Measurements from ENCODE around the gene LIPC.

The LIPC gene

DNA sequence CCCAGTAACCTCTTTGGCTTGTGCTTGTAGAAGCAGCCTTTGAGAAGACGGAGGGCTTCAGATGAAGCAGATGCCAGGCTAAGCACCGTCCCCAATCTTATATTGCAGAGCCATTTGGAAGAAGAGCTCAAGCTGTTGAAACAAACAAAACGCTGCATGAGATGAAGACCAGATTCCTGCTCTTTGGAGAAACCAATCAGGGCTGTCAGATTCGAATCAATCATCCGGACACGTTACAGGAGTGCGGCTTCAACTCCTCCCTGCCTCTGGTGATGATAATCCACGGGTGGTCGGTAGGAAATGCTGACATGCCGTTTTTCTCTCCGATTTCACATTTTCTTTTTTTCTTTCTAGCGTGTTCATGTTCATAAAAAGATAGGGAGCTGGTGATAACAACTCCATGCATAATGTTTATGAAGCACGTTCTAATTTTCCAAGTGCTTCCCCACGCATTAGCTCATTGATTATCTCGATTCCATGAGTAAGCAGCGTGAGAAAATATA is 106.5 kb downstream of the LIPC start:
- no peak for DNase-seq (ENCODE audit: low read depth)

DNA sequence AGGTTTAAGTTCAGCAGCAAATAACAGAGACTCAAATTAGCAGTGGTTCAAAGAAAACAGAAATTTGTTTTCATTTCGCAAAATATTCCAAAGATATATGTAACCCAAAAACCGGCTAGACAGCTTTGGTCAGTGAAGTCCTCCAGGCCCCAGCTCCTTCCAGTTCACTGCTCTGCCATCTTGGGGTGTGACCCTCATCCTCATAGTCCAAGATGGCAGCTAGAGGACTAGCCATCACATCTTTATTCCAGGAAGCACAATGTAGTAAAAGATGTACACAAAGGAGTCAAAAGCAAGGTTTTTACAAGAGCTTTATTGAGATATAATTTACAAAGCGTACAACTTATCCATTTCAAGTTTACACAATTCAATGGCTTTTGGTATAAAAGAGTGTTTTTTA is 107.1 kb downstream of the LIPC start:
- no peak for DNase-seq (ENCODE audit: low read depth)

DNA sequence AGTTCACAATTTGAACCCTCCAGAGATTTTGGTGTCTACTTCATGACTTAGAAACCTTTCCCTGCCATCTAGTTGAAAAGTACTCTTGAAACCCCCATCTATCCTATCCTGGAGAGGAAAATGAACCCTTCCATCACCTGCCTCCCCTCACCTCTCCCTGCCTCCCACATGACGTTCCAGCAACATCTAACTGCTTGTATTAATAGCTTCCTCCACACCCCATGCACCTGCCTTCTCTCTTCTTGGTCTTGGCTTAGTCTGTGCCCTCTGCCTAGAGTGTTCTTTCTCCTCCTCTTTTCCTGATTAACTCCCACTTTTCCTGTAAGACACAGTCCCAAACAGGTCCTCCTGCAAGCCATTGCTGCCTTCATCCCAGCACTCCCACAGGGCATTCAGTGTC is 107.8 kb downstream of the LIPC start:
- DNase-seq (ENCODE audit: low read depth): no peak

DNA sequence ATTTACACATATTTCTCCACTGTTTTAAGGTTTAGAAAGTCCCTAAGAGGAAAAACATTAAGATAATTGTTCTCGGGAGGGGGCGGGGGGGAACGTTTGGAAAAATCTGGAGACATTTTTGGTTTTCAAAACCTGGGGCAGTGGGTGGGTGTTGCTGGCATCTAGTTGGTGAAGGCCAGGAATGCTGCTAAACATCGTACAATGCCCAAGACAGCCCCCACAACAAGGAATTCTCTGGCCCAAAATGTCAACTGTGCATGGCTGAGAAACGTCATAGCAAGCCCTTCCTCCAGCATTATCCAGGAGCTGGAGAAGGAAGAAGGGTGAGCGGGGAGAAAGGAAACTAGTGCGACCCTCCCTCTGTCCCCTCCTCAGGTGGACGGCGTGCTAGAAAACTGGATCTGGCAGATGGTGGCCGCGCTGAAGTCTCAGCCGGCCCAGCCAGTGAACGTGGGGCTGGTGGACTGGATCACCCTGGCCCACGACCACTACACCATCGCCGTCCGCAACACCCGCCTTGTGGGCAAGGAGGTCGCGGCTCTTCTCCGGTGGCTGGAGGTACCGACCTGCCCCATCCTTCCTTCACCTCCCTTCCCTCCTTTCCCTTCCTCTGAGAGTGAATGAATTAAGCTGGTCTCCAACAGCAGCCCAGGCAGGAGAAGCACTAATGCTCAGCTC is 109.8 kb downstream of the LIPC start:
- no peak for DNase-seq (ENCODE audit: low read depth)

DNA sequence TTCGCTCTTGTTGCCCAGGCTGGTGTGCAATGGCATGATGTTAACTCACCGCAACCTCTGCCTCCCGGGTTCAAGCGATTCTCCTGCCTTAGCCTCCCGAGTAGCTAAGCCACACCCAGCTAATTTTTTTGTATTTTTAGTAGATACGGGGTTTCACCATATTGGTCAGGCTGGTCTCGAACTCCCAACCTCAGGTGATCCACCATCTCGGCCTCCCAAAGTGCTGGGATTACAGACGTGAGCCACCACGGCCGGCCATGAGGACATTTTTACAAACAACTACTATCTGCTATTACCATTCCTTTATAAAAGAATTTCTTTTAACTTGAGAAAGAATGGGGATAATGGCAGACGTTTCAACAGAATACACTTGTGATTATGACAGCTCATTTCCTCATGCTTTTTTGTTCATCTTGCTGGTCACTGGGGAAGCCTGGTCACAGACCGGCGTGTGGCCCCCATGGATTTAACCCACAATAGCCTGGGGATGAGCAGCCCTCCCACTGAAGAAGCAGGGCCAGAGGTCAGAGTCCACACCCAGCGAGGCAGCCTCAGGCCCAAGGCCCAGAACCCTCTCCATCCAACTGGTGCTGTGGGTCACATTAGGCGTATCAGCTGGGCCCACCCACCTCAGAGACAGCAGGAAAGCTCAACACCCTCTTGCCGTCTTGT is 112.0 kb downstream of the LIPC start:
- no peak for DNase-seq (ENCODE audit: low read depth)

DNA sequence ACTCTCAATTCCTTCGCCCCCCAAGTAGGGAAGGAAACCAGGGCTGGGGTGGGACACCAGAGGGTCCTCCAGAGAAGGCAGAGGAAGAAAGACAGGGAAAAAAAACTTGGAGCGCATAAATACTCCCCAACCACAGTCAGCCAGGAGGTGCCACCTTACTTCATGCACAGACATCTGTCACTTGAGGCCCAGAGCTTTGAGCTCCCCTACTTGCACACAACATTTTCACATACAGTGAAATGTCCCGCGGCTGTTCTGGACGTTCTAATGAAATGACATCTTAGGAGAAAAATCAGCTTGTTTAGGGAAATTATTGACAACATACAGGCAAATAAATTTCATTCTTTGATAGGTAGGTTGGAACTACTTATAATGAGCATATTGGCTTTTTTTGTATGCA is 113.0 kb downstream of the LIPC start:
- no peak for DNase-seq (ENCODE audit: low read depth)

DNA sequence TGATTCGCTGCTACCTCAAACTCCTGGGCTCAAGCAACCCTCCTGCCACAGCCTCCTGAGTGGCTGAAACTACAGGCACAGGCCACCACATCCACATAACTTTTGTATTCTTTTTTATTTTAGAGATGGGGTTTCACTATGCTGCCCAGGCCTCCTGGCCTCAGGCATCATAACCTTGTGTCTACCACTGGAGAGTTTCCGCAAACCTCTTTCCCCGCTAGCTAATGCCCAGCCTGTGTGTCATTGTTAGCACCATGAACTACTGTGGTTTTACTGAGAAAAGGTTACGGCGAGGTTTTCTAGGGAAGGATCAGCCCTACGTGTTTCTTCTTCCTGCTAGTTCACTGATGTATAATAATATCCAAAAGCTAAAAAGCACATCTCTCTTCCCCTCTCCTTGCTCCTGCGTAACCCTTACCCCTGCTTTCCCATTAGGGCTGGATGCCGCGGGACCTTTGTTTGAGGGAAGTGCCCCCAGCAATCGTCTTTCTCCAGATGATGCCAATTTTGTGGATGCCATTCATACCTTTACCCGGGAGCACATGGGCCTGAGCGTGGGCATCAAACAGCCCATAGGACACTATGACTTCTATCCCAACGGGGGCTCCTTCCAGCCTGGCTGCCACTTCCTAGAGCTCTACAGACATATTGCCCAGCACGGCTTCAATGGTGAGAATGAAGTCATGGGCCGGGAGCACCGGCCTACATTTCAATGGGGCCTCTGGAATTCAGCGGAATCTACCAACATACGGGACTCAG is 113.7 kb downstream of the LIPC start:
- peak; percentile 53 for DNase-seq (ENCODE audit: low read depth)

DNA sequence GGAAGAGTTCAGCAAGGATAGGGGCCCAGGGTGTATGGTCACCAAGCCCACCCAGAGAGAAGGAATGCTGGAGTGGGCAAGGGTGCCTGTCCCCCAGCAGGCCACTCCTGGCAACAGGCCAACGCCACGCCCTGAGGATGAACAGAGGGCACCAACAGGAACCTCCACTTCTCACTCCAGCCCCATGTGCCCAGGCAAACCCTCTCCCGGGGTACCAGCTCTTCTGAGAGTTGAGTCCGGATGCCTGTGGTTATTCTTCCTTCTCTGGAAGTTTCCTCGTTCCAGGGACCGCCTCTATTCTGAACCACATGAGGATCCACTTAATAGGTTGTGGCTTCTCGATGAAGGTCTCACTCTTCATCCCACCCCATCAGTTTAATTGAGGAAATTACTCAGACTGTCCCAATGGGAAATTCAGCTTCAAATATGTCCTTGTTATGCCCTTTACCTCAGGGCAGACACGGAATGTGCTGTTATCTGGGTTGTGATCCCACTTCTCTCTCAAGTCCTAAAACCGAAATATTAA is 114.3 kb downstream of the LIPC start:
- DNase-seq (ENCODE audit: low read depth): no peak

DNA sequence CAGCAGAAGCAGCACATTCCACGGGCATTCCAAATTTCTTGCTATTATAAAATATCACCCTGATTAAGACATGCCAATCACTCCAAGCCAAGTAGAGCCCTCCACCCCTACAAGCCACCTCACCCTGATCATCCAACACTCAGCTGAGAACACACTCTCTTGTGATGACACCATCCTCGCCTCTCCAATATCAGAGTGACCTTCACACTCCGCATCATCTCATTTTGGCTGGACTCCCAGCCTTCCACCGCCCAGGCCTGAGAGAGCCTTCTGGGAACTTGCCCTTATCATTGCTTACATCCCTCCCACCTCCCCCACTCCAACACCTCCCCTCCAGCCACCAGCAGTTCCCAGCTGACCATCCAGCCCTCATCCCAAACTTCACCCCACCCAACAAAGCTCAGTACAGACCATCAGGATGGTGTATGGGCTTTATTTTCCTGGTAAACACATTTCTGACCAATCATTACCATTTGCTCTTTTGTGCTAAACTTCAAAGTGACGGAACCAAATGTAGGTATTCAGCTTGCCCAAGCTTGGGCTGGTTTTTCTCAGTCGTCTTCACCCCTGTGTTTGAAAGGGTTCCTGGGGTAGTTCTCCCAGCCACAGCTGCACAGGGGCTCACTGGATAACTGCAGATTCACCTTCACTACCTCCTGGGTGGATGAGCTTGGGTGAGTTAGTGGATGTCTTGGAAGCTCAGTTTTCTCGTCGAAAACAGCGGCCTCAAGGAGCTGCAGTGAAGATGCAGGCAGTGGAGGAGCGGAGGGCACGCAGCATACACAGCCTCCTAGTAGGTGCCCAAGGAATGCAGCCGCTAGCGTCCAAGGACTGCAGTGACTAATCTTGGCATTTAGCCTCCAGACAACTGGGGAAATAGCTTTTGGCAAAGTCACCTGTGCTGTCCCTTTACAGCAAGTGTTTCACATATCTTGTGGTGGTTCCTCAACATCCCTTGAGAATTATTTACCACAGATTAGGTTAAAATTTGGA is 115.1 kb downstream of the LIPC start:
- peak; percentile 92 for DNase-seq (ENCODE audit: low read depth)

DNA sequence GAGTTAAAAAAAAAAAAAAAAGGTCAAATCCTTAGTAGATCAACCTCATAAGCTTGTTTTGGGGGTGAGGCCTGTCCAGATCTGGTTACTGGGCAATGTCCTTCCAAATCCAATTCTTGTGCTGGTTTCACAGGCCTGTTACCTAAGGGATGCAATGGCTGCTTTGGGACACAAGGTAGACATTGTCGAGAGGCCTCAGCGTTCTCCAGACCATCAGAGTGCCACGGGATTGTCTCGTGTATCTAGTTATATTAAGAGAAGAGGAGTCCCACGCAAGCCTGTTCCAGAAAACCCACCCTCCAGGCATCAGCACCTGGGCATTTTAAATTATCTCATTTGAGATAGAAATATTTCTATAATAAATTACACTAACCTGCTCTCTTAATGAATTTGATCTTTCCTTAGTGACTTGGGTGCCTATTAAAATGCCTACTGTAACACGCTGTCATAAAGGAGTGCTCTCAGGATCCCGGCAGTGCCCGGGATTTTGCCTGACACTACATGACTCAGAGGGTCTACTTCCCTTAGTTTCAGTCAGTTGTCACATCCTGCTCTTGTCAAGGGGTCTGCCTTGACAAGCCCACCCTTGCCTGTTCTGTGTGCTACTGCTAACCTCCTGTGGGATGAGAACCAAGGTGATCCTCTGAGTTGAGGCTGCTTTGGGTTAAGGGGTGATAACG is 116.0 kb downstream of the LIPC start:
- no peak for DNase-seq (ENCODE audit: low read depth)

DNA sequence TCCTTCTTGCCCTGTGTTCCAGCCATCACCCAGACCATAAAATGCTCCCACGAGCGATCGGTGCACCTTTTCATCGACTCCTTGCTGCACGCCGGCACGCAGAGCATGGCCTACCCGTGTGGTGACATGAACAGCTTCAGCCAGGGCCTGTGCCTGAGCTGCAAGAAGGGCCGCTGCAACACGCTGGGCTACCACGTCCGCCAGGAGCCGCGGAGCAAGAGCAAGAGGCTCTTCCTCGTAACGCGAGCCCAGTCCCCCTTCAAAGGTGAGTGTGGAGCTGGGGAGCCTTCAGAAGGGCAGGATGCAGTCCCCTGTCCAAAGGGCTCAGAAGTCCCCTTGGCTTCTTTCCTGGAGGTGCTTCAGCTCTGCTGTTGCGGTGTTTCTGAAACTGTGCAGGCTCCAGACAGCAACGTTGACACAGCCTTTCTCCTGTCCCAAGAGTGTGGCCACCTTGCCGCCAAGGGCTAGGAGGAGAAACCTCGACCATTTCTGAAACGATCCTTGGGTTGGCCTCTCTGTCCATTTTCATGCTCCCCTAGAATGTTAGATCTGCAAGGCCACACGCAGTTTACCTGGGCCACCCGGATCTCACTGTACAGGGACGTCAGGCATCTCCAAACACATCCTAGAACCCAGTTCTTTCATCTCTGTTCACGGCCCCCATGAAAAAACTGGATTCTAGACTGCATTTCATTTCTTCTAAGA is 116.7 kb downstream of the LIPC start:
- DNase-seq (ENCODE audit: low read depth): no peak

DNA sequence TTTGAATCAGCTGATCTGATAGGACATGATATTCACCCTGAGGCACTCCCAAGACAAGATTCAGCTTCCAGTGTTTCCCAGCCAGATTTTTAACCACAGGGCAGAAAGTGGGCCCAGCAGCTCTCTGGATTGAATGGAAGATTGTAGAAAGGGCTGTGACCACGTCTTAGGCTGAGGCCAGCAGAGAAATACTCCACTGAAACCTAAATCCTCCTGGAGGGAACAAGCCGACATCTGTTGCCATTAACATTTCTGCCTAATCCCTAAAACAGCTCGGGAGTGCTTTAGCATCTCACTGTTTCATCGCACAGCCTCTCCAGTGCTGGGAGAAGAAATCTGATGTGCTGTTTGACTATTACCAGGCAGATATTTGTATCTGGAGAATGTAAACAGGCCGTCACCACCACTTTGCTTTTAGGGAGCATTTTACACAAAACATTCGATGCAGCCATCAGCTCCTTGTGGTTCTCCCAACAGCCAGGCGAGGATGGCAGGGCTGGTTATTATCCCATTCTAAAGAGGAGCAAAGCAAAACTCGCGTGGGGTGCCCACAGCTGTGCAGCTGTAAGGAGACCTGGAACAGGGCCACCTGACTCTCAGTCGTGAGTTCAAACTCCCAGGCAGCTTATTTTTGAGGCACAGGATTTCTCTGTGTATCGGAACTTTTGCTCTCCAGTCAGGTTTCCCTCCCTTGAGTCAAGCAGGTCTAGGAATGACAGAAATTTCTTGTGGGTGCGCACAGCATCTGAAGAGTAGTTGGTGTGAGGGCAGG is 117.4 kb downstream of the LIPC start:
- DNase-seq (ENCODE audit: low read depth): peak; percentile 28

DNA sequence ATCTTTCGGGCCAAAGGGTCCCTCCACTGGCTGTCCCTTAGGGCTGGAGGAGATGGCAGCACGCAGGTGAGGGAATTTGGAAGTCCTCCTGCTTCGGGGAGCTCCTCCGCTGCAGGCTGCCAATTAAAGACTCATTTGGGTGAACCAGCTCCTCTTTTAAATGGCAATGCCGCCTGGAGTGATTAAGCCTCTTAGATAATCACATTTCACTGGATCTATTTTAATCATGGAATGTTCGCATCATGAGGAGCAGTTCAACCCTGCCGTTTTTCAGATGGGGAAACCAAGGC is 117.9 kb downstream of the LIPC start:
- DNase-seq (ENCODE audit: low read depth): no peak

DNA sequence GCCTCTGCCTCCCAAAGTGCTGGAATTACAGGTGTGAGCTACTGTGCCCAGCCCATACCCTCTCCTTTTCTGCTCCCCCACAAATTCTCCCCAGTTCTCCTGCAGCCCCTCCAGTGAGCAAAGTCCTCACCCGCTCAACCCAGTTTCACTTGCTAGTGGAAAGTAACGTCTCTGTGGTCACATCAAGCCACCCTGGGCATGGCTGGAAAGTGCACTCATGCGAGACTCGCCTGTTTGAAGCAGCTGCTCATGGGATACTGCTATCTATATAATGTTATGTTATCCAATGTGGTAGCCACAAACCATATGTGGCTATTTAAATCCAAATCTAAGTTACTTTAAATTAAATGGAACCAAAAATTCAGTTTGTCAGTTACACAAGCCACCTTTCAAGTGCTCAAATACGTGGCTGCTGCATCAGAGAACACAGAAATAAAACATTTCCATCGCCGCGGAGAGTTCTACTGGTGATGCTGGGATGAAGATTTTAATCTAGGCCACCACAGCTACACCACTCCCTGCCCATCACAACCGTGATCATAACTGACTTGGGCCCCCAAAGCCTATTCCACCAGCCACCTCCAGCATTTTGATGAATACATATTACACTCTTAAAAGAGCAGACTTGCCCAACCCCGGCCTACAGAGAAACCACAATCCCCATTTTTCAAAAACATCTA is 119.4 kb downstream of the LIPC start:
- DNase-seq (ENCODE audit: low read depth): no peak

DNA sequence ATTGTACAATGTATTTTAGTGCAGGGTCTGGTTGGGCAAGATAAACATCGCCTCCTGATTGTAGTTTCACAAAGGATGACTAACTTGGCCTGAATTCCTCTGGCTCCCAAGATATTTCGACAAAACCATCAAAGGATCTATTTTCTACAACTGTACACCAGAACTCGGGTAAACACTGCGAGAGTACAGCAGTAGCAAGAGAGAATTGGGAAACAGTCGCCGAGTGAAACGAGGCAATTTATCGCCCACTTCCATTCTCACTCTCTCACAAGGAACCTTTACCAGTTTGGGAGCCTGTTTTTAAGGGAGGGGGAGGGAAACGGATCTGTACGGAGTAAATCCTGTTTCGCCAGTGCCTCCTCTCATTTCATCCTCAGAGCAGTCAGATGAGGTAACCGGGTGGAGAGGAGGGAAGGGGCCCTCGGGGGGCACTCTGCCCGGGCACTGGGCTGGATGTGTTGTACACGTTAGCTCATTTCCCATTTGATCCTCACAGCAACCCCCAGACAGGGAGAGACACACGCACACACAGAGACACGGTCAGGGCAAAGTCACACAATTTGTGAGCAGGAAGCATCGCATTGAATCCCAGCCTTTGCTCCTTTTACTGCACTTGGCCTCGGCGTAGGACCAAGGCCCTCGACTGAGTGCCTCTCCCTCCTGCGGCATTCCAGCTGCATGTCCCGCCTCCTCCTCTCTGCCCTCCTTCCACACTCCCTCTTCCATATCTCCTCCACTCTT is 120.1 kb downstream of the LIPC start:
- DNase-seq (ENCODE audit: low read depth): peak; percentile 99

DNA sequence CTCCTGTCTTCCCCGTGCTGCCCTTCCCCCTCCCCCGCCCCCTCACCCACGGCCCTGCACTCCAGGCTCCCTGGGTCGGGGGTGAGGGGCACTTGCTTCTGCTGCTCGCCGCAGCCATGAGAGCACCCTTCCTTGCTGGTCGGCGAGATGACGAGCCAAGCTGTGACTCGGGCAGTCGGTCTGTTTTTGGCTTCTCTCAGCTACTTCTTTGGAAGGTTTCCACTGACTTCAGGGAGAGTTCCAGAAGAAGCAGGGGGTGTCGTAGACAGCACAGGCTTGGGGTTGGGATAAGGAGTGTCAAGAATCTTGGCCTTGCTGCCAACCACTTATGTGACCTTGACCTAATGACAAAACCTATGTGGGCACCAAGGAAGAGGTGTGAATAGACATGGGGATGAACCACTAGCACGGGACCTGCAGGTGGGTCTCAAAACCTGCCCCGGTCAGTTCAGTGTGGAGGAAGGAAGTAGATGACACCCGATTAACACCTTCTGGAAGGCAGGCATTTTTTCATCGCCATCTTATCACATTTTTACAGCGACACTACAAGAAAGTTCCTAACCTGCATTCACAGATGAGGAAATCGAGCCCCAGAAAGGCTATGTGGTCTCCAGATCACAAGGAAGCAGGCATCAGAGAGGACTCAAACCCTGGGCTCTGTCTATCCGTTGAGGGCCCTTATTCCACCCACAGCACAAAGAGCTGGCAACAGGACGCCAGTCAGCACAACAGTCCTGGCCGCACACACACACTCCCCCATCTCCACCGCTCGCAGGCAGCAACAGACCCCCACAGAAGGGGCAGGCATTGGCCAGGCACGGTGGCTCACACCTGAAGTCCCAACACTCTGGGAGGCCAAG is 120.9 kb downstream of the LIPC start:
- no peak for DNase-seq (ENCODE audit: low read depth)

DNA sequence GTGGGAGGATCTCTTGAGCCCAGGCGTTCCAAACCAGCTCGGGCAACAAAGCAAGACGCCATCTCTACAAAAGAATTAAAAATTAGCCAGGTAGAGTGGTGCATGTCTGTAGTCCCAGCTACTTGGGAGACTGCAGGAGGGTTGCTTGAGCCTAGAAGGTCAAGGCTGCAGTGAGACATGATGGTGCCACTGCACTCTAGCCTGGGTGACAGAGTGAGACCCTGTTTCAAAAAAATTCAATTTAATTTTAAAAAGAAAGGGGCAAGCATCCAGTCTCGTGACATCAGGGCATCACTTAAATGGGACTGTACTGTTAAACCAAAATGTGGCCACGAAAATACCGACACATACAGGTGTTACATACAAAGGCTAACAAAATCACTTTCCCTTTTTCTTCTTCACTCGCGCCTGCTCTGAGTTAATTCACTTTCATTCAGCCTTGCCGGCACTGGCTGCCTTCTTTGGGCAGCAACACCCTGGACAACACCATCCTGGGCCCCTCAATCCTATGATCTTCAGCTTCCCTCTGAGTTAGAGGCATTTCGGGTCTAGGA is 121.7 kb downstream of the LIPC start:
- no peak for DNase-seq (ENCODE audit: low read depth)

Data from iris pigment epithelial cell (primary cell).